Measurements from ENCODE around the gene ZKSCAN2.

Gene ZKSCAN2

GRCh38 chr16:25257470-25257955, at the start of gene ZKSCAN2:
ZKSCAN2 (minus strand) TSS chr16:25257845; CDS start chr16:25257127, 718 bp downstream.
- DNase-seq = peak; percentile 90

GRCh38 chr16:25299792-25300590, 42.3 kb upstream of the ZKSCAN2 start:
- no peak for DNase-seq

GRCh38 chr16:25298165-25298872, 40.7 kb upstream of the ZKSCAN2 start:
- no peak for DNase-seq

GRCh38 chr16:25297151-25297787, 39.6 kb upstream of the ZKSCAN2 start:
- no peak for DNase-seq

- DNase-seq = no peak
Measured at GRCh38 chr16:25291580-25291979, 33.9 kb upstream of the ZKSCAN2 start.

- no peak for DNase-seq
Measured at GRCh38 chr16:25289466-25289865, 31.8 kb upstream of the ZKSCAN2 start.

- no peak for DNase-seq
Measured at GRCh38 chr16:25279491-25279890, 21.8 kb upstream of the ZKSCAN2 start.

- DNase-seq = no peak
Measured at GRCh38 chr16:25271421-25271820, 13.8 kb upstream of the ZKSCAN2 start.

GRCh38 chr16:25270577-25270976, 12.9 kb upstream of the ZKSCAN2 start:
- no peak for DNase-seq

GRCh38 chr16:25269879-25270278, 12.2 kb upstream of the ZKSCAN2 start:
- no peak for DNase-seq

- no peak for DNase-seq
Measured at GRCh38 chr16:25265968-25266367, 8.3 kb upstream of the ZKSCAN2 start.

- DNase-seq = no peak
Measured at GRCh38 chr16:25264597-25264996, 7.0 kb upstream of the ZKSCAN2 start.

- DNase-seq = no peak
Measured at GRCh38 chr16:25260416-25260815, 2.8 kb upstream of the ZKSCAN2 start.

- no peak for DNase-seq
Measured at GRCh38 chr16:25258861-25259179, 1.2 kb upstream of the ZKSCAN2 start.

GRCh38 chr16:25257956-25258860, 563 bp upstream of the ZKSCAN2 start:
- DNase-seq = peak; percentile 92

- DNase-seq = peak; percentile 59
Measured at GRCh38 chr16:25256695-25257469, 763 bp downstream of the ZKSCAN2 start.

- no peak for DNase-seq
Measured at GRCh38 chr16:25253322-25253721, 4.3 kb downstream of the ZKSCAN2 start.

- DNase-seq = no peak
Measured at GRCh38 chr16:25250467-25250866, 7.2 kb downstream of the ZKSCAN2 start.

- no peak for DNase-seq
Measured at GRCh38 chr16:25235991-25236390, 21.7 kb downstream of the ZKSCAN2 start.

GRCh38 chr16:25228372-25228771, 29.3 kb downstream of the ZKSCAN2 start:
- DNase-seq = no peak

GRCh38 chr16:25224731-25225319, 32.8 kb downstream of the ZKSCAN2 start:
- DNase-seq = no peak

All from activated CD8-positive, alpha-beta memory T cell treated with anti-CD3 and anti-CD28 coated beads, Interleukin-2, amount 50 U/mL, for 48 hours (primary cell).